NCI-H2107 treated with DMSO at 0.1 percent for 48 hours (cell line): Measurements from ENCODE around the gene BRD4.

Source experiments
- DNase-seq: peaks from one replicate; lab custom pipeline; 2025; ENCODE audit not compliant: unreplicated experiment; lab: John Stamatoyannopoulos, UW

The BRD4 gene

GRCh38 chr19:15250640-15250993 lies 81.7 kb downstream of the BRD4 start:
- no peak for DNase-seq

DNA sequence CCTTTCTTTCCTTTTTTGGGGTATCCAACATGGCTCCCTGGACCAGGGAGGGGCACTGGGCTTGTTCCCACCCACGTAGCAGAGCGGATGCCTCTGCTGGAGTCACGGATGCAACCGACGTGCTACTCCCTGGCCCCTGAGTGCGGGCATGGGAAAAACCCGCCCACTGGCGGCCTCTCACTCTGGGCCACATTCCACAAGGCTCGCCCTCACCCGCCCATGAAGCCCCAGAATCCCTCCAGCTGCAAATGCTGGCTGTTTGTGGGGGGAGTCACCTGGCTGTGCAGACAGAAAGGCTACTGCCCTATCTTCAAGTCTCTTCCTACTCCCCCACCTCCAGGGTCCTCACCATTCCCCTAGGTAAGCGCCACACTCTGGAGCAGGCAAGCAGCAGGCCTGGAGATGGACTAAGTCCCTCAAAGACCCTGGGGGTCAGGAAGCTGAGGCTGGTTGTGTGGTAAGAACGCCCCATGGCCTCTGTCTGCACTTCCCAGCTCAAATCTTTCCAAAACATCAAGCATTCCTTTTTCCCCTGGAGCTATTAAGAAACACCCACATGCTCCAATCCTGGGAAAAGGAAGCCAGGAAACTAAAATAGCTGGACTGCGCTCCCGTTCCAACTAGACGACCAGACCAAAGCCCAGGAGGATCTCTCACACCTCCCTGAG lies 82.2 kb downstream of the BRD4 start:
- DNase-seq, result no peak

DNA sequence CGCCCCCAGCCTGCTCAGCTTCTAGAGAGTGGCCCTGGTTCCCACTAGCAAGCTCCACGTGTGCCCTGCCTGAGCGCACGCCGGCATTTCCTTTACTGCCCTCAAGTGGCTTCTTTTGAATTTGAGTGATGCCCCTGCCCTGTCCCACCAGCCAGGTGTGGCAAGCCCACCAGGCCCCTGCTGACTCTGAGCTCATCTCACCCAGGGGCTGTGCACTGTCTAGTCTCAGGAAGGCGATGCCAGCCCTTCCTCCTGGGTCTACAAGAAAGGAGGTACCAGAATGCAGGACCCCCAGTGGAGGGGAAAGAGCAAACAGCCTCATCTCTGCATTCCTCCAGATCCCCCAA lies 82.8 kb downstream of the BRD4 start:
- DNase-seq, result no peak

- no peak for DNase-seq
Measured at GRCh38 chr19:15248648-15249527, 83.5 kb downstream of the BRD4 start.

DNA sequence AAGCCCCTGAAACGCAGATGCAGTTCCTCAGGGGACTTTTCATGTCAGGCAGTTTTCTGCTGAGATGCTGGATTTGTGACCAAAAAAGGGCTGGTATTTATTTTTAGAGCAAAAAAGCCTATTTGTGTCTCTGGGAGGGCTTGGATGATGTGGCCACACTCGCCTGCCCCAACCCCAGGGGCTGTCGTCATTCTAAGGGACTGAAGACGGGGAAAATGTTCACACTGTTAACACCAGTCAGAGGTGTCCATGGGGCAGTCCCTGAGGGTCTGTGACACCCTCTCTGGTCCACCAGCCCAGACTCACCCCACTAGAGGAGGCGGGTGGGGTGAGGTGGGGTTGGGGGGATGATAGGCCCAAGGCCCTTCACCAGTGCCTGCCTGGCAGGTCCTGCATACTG lies 84.2 kb downstream of the BRD4 start:
- no peak for DNase-seq

DNA sequence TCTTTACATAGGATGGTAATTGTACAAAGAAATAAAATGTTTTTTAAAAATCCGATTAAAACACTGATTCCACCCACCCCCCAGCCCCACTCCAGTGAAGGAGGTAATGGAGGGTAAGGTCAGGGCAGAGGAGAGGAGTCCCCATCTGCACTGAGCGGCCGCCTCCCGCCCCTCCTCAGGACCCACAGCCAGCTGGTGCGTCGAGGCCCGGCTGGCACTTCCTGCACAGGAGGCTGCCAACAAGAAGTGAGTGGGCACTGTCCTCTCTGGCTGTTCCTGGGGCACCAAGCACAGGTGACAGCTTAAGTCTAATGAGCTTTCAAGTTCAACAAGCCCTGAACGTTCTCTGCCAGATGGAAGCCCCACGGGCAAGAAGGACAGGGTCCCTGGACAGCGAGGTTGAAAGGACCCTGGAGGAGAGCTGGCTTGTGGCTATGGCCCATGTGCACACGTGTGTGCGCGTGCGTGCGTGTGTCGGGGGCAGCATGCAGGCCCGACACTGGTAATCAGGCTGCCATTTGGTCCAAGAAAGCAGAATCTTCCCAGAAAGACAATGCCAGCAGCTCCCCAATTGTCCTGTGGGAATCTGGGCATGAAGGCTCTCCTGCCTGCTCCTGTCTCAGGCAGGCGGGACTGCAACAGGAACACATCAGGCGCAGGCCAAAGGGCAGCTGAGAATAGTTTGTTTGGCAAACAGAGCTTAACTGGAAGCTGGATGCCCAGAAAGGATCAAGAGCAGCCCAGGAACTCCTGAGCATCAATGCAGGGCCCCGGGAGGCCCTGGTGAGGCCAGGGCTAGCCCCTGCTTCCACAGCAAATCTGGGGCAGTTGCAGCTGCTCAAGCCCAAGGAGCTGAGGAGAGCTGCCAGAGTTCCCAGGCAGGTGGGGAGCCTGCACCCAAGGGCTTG lies 85.0 kb downstream of the BRD4 start:
- DNase-seq, result no peak

DNA sequence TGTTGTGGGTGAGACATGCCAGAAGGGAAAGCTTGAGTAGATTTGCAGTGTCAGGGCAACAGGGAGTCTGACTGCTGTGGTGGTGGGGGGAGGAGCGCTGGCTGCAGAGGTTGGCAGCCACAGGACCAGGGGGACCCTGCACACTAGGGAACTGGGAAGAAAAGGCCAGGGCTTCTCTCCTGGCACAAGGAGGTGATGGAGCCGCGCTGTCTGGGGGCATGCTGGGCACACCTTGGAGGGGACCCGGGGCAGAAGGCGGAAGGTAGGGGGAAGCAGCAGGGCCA lies 86.2 kb downstream of the BRD4 start:
- DNase-seq, result no peak

GRCh38 chr19:15245370-15246197 lies 86.8 kb downstream of the BRD4 start:
- no peak for DNase-seq

DNA sequence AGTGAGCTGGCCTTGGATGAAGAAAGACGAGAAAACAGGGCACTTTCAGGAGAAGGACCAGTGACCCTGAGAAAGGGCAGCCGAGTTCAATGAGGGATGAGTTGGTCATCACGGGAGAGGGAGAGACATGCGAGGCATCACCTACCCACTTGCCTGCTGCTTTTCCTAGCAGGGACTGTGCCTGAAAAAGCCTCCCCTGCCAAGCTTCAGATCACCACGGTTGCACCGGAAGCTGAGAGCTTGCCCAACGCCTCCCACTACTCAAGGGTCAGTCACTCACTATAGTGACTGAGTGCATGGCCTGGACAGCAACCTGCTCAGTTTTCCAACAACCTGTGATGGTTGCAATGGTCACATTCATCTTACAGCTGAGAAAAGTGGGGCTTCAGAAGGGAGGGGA lies 87.5 kb downstream of the BRD4 start:
- DNase-seq, result no peak

- DNase-seq, result no peak
Measured at GRCh38 chr19:15244106-15244803, 88.1 kb downstream of the BRD4 start.

GRCh38 chr19:15243236-15243957 lies 88.9 kb downstream of the BRD4 start:
- DNase-seq, result no peak

- DNase-seq, result no peak
Measured at GRCh38 chr19:15241259-15241910, 91.0 kb downstream of the BRD4 start.

DNA sequence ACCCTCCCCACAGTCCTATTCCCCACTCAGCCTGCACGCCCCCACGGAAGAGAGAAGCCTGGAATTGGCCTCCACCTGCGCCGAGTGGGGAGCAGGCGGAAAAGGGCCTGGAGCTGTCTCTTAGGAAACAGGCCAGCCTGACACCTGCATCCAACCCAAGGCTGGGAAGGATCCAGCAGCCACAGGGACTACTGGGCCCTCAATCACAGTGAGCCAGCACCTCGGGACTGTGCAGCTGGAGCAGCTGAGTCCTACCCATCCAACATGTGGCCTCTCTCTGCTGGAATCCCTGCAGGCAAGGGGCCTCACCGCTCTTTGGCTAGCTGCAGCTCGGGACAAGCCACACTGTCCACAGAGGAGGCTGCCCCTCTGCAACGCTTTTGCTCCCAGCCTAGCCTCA lies 91.8 kb downstream of the BRD4 start:
- DNase-seq, result no peak

GRCh38 chr19:15239337-15239949 lies 92.9 kb downstream of the BRD4 start:
- no peak for DNase-seq

DNA sequence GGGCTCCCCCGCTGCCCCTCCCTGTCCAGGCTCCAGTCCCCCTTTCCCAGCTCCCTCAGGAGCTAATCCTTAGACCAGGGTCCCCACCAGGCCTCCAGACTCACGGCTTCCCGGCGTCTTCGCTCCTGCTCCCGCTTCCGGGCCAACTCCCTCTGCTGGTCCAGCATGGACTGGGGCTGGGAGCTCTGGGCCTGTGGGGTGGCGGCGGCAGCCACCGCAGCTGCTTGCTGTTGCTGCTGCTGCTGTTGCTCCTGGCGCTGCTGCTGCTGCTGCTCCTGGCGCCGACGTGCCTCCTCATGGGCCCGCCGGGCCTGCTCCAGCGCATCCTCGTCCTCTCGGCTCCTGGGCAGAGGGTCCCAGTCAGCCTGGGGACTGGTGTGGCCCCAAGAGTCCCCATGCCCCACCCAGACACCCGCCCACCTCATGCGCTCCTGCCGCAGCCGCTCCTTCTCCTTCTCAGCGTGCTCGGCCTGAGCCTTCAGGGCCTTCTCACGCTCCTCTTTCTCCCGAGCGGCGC lies 93.6 kb downstream of the BRD4 start:
- DNase-seq, result no peak

- DNase-seq, result no peak
Measured at GRCh38 chr19:15237759-15238638, 94.3 kb downstream of the BRD4 start.

DNA sequence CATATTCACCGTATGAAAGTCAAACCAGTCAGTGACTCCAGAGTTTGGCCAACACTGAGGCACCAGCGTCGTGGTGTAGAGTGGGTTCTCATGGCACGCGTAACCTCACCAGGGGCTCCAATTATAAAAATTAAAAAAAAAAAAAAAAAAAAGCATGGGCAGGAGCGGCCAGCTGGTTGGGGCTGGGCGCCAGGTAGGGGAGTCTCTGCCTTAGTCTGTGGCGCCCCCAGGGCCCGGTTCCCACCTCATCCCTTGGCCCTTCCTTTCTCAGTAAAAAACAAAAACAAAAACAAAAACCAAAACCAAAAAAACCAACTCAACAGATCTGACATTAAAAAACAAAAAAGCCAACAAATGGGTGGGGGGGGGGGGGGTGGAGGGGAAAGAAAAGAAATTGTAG lies 95.5 kb downstream of the BRD4 start:
- no peak for DNase-seq

DNA sequence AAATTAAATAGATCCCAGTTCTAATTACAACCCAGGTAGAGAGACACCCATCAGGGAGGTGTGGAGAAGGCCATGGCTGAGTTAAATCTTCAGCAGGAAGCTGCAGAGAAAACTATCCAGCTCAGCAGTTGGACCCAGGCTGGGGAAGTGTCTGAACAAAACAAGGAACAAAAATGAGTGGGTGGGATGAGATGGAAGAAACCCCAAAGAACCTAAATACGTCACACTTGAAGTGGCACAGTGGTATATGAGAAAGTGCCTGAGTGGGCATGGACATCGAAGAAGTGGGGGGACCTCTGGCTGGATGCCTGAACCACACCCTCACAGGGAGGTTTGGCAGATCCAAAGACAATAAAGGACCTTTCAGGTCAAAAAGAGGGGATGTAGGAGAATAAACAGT lies 96.6 kb downstream of the BRD4 start:
- no peak for DNase-seq
